Measurements from ENCODE around the gene DROSHA.
"Not testable (repeated sequence)": the region's sequence is repeated elsewhere in the genome, so short reads cannot be mapped to it uniquely, and the experiment has no call there.

The DROSHA gene

GRCh38 chr5:31407921-31408693, 123.8 kb downstream of the DROSHA start:
- Histone ChIP-seq H3K4me1 (ENCODE audit: control insufficient read depth, insufficient read depth, low read length) (no peaks in the 10 kb centered on the region), H3K4me3 (ENCODE audit: low read length) (no peak overlapping the region), H3K27me3 (ENCODE audit: control insufficient read depth, insufficient read depth, low read length) (no peaks in the 10 kb centered on the region), H3K36me3 (ENCODE audit: control insufficient read depth, insufficient read depth, low read length) (no peaks in the 10 kb centered on the region), H3K9me3 (ENCODE audit: control insufficient read depth, low read length) (no peaks in the 10 kb centered on the region), H3K9ac (ENCODE audit: low read length) (no peak overlapping the region)

- Histone ChIP-seq H3K4me1 (ENCODE audit: control insufficient read depth, insufficient read depth, low read length) (no peaks in the 10 kb centered on the region), H3K9me3 (ENCODE audit: control insufficient read depth, low read length) (no peaks in the 10 kb centered on the region), H3K27me3 (ENCODE audit: control insufficient read depth, insufficient read depth, low read length) (no peaks in the 10 kb centered on the region), H3K4me3 (ENCODE audit: low read length) (no peak overlapping the region), H3K9ac (ENCODE audit: low read length) (no peak overlapping the region), H3K36me3 (ENCODE audit: control insufficient read depth, insufficient read depth, low read length) (no peaks in the 10 kb centered on the region)
Observed at GRCh38 chr5:31404325-31404724, 127.6 kb downstream of the DROSHA start.

GRCh38 chr5:31401691-31402090, 130.2 kb downstream of the DROSHA start:
- Histone ChIP-seq H3K4me3 (ENCODE audit: low read length) (no peak overlapping the region), H3K4me1 (ENCODE audit: control insufficient read depth, insufficient read depth, low read length) (no peaks in the 10 kb centered on the region), H3K9me3 (ENCODE audit: control insufficient read depth, low read length) (no peaks in the 10 kb centered on the region), H3K27me3 (ENCODE audit: control insufficient read depth, insufficient read depth, low read length) (no peaks in the 10 kb centered on the region), H3K9ac (ENCODE audit: low read length) (no peak overlapping the region), H3K36me3 (ENCODE audit: control insufficient read depth, insufficient read depth, low read length) (no peaks in the 10 kb centered on the region)

- Histone ChIP-seq H3K9me3 (ENCODE audit: control insufficient read depth, low read length) (no peaks in the 10 kb centered on the region), H3K4me1 (ENCODE audit: control insufficient read depth, insufficient read depth, low read length) (no peaks in the 10 kb centered on the region), H3K36me3 (ENCODE audit: control insufficient read depth, insufficient read depth, low read length) (no peaks in the 10 kb centered on the region), H3K27me3 (ENCODE audit: control insufficient read depth, insufficient read depth, low read length) (no peaks in the 10 kb centered on the region), H3K4me3 (ENCODE audit: low read length) (no peak overlapping the region), H3K9ac (ENCODE audit: low read length) (no peak overlapping the region)
Observed at GRCh38 chr5:31397926-31398557, 133.9 kb downstream of the DROSHA start.

GRCh38 chr5:31396611-31397295, 135.1 kb downstream of the DROSHA start:
- Histone ChIP-seq H3K9ac (ENCODE audit: low read length) (no peak overlapping the region), H3K36me3 (ENCODE audit: control insufficient read depth, insufficient read depth, low read length) (no peaks in the 10 kb centered on the region), H3K4me3 (ENCODE audit: low read length) (no peak overlapping the region), H3K27me3 (ENCODE audit: control insufficient read depth, insufficient read depth, low read length) (no peaks in the 10 kb centered on the region), H3K9me3 (ENCODE audit: control insufficient read depth, low read length) (no peaks in the 10 kb centered on the region), H3K4me1 (ENCODE audit: control insufficient read depth, insufficient read depth, low read length) (no peaks in the 10 kb centered on the region)

- H3K4me3 ChIP-seq (ENCODE audit: low read length); H3K9me3 ChIP-seq (ENCODE audit: control insufficient read depth, low read length); H3K9ac ChIP-seq (ENCODE audit: low read length); H3K36me3 ChIP-seq (ENCODE audit: control insufficient read depth, insufficient read depth, low read length); H3K4me1 ChIP-seq (ENCODE audit: control insufficient read depth, insufficient read depth, low read length); H3K27me3 ChIP-seq (ENCODE audit: control insufficient read depth, insufficient read depth, low read length): not testable (repeated sequence)
Observed at GRCh38 chr5:31395450-31396045, 136.3 kb downstream of the DROSHA start.

- H3K9ac ChIP-seq (ENCODE audit: low read length): no peak overlapping the region
- H3K9me3 ChIP-seq (ENCODE audit: control insufficient read depth, low read length): no peaks in the 10 kb centered on the region
- H3K27me3 ChIP-seq (ENCODE audit: control insufficient read depth, insufficient read depth, low read length): no peaks in the 10 kb centered on the region
- no peaks in the 10 kb centered on the region for H3K4me1 ChIP-seq (ENCODE audit: control insufficient read depth, insufficient read depth, low read length)
- no peaks in the 10 kb centered on the region for H3K36me3 ChIP-seq (ENCODE audit: control insufficient read depth, insufficient read depth, low read length)
- no peak overlapping the region for H3K4me3 ChIP-seq (ENCODE audit: low read length)
Observed at GRCh38 chr5:31393126-31393525, 138.8 kb downstream of the DROSHA start.

- H3K4me3 ChIP-seq (ENCODE audit: low read length): no peak overlapping the region
- no peaks in the 10 kb centered on the region for H3K36me3 ChIP-seq (ENCODE audit: control insufficient read depth, insufficient read depth, low read length)
- H3K27me3 ChIP-seq (ENCODE audit: control insufficient read depth, insufficient read depth, low read length): no peaks in the 10 kb centered on the region
- H3K9ac ChIP-seq (ENCODE audit: low read length): no peak overlapping the region
- H3K9me3 ChIP-seq (ENCODE audit: control insufficient read depth, low read length): no peaks in the 10 kb centered on the region
- H3K4me1 ChIP-seq (ENCODE audit: control insufficient read depth, insufficient read depth, low read length): no peaks in the 10 kb centered on the region
Observed at GRCh38 chr5:31392061-31392460, 139.8 kb downstream of the DROSHA start.

GRCh38 chr5:31390256-31390655, 141.6 kb downstream of the DROSHA start:
- H3K4me3 ChIP-seq (ENCODE audit: low read length): no peak overlapping the region
- no peaks in the 10 kb centered on the region for H3K27me3 ChIP-seq (ENCODE audit: control insufficient read depth, insufficient read depth, low read length)
- no peaks in the 10 kb centered on the region for H3K9me3 ChIP-seq (ENCODE audit: control insufficient read depth, low read length)
- no peak overlapping the region for H3K9ac ChIP-seq (ENCODE audit: low read length)
- H3K36me3 ChIP-seq (ENCODE audit: control insufficient read depth, insufficient read depth, low read length): no peaks in the 10 kb centered on the region
- H3K4me1 ChIP-seq (ENCODE audit: control insufficient read depth, insufficient read depth, low read length): no peaks in the 10 kb centered on the region

- H3K9ac ChIP-seq (ENCODE audit: low read length): no peak overlapping the region
- no peaks in the 10 kb centered on the region for H3K9me3 ChIP-seq (ENCODE audit: control insufficient read depth, low read length)
- H3K27me3 ChIP-seq (ENCODE audit: control insufficient read depth, insufficient read depth, low read length): no peaks in the 10 kb centered on the region
- no peaks in the 10 kb centered on the region for H3K4me1 ChIP-seq (ENCODE audit: control insufficient read depth, insufficient read depth, low read length)
- H3K36me3 ChIP-seq (ENCODE audit: control insufficient read depth, insufficient read depth, low read length): no peaks in the 10 kb centered on the region
- no peak overlapping the region for H3K4me3 ChIP-seq (ENCODE audit: low read length)
Observed at GRCh38 chr5:31385774-31386537, 145.9 kb downstream of the DROSHA start.

GRCh38 chr5:31383734-31384133, 148.2 kb downstream of the DROSHA start:
- Histone ChIP-seq H3K9me3 (ENCODE audit: control insufficient read depth, low read length) (no peaks in the 10 kb centered on the region), H3K4me3 (ENCODE audit: low read length) (no peak overlapping the region), H3K4me1 (ENCODE audit: control insufficient read depth, insufficient read depth, low read length) (no peaks in the 10 kb centered on the region), H3K9ac (ENCODE audit: low read length) (no peak overlapping the region), H3K27me3 (ENCODE audit: control insufficient read depth, insufficient read depth, low read length) (no peaks in the 10 kb centered on the region), H3K36me3 (ENCODE audit: control insufficient read depth, insufficient read depth, low read length) (no peaks in the 10 kb centered on the region)
